HG03460 (cell line): ENCODE data around the gene SNX1.
"Not testable (repeated sequence)": the region's sequence is repeated elsewhere in the genome, so short reads cannot be mapped to it uniquely, and the experiment has no call there.

Source experiments
- ATAC-seq: cut with Tn5 transposase; IDR thresholded peaks from one replicate; pipeline ENCODE4 v1.9.1; 2021; ENCODE audit not compliant: unreplicated experiment

Gene SNX1

DNA sequence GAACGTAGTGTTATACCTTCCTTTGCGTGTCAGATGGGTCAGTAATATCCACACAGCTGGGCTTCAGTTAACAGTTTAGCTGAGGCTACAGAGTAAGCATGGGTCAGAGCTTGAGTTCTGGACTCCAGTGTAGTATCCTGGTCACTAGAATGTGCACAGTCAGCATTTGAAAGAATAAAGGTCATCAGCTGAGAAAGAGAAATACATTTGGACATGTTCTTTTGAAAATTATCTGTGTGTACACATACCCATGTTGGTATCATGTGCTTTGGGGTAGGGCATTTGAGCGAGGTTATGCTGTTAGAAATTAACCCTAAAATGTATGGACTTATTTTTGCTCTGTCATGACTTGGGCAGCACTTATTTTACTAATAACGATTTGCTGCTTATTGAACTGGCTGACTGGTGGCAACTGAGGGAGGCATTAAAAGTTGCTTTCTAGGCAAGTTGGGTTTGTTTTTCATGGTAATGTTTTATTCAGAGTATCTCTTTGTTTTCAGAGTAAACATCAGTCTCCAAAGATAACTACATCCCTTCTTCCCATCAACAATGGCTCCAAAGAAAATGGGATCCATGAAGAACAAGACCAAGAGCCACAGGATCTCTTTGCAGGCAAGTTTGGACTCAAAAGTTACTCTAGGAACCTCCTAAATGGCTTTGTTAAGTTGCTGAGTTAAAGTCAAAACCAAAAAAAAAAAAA is 16.4 kb downstream of the SNX1 start:
- no peak for ATAC-seq

DNA sequence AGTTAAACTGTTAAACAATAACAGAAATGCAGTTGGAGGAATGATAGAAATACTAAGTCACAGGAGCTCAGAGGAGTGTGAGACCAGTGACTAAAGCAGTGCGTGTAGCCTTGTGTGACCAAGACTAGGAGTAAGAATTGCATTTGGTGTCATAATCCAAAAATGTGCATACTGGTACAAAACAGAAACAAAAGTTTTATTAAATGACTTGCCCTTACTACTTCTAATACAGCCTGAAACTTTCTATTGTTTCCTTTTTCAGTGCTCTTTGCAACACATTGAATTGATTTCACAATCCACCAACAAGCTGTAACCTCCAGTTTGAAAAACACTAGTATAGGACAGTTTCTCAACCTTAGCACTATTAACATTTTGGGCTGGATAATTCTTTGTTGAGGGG is 17.1 kb downstream of the SNX1 start:
- no peak for ATAC-seq

DNA sequence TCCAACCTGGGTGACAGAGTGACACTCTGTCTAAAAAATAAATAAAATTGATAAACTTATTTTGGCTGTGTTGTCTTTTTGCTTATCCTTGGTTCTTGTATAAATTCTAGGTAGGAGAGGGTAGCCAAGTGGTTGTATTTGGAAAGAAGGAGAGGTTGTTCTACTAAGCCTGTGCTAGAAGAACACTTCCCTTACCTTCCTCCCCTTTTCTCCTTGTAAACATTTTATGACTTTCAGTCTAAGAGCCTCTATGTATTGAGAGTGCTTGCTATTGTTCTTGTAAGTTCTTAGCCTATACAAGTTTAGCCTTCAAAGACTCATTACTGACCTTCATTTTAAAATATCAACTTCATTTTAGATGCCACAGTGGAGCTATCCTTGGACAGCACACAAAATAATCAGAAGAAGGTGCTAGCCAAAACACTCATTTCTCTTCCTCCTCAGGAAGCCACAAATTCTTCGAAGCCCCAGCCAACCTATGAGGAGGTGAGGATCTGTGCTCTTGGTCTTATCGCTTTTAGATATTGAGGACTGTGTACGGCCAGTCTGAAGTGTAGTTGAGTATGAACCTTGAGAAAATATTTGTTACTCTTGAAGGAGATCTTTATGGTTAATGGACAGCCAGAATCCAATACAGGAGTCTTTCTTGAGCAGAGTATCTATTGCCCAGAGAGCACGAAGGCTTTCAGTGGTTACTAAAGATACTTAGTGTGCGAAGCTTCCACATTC is 22.1 kb downstream of the SNX1 start:
- no peak for ATAC-seq

DNA sequence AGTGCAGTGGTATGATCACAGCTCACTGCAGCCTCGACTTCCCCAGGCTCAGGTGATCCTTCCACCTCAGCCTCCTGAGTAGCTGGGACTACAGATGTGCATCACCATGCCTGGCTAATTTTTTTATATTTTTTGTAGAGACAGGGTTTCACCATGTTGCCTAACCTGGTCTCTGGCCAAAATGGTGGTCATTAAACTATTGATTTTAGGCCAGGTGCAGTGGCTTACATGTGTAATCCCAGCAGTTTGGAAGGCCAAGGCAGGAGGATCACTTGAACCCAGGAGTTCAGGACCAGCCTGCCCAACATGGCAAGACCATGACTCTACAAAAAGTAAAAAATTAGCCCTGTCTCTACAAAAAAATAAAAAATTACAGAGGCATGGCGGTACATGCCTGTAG is 24.5 kb downstream of the SNX1 start:
- ATAC-seq: not testable (repeated sequence)

DNA sequence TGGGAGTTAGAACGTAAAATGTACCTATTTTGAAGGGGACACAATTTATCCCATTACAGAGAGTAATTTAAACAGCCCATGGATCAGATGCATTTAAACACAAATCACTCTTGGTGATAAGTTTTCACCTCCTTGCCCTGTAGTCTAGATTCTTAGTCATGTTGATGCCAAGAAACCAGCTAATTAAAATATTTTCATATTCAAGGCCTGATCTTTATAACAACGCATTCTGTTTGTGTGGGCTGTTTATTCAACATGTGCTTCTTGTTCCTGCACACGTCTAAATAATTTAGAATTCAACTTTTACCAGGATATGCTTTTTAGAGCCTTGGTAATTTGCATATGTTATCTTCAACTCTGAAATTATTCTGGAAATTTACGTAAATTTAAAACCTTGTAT is 25.8 kb downstream of the SNX1 start:
- no peak for ATAC-seq

DNA sequence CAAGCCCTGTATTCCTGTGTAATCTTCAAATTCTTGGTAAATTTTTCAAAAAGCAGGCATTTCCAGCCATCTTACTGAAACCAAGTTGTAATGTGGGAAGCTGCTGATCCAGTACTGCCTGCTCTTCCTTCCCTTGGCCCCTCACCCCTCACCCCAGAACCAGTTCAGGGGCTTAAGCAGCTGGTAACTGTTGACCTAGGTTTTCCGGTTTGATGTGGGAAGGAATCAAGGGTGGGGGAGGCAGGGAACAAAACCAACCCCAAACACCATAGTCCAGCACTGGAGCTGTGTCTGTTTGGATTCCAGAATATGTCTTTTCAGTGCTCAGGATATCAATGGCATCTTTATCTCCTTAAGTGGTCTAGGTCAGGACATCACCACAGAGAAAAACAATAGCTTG is 26.7 kb downstream of the SNX1 start:
- no peak for ATAC-seq

DNA sequence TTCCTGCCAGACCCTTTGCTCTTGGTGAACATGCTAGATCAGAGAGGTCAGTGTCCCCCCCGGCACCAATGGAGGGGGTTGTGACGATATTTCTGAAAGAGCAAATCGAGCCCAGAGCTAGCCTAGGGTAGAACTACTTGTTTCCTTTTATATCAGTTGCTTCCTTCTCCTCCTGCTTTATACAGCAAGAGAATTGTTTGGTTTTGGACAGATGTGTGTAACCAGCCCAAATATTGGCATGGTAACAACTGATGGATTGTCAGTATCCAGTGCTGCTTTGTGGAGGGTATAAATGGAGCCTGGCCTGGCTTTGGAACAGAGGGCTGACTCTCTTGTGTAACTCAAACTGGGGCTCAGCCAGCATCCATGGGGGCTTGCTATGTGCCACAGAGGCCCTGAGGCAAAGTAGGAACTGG is 27.2 kb downstream of the SNX1 start:
- no peak for ATAC-seq

DNA sequence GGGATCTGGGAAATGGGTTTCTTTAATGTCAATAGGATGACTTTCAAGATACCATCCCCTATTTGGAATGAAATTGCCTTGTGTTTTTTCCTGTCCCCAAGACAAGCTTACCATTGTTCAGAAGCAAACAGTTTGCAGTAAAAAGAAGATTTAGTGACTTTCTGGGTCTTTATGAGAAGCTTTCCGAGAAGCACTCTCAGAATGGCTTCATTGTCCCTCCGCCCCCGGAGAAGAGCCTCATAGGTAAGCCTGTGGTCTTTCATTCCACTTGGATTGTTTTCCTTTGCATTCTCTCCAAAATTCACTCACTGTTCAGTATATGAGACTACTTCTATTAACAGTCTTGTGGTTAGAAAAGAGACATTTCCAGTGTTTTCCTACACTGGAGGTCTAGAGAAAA is 30.2 kb downstream of the SNX1 start:
- no peak for ATAC-seq

DNA sequence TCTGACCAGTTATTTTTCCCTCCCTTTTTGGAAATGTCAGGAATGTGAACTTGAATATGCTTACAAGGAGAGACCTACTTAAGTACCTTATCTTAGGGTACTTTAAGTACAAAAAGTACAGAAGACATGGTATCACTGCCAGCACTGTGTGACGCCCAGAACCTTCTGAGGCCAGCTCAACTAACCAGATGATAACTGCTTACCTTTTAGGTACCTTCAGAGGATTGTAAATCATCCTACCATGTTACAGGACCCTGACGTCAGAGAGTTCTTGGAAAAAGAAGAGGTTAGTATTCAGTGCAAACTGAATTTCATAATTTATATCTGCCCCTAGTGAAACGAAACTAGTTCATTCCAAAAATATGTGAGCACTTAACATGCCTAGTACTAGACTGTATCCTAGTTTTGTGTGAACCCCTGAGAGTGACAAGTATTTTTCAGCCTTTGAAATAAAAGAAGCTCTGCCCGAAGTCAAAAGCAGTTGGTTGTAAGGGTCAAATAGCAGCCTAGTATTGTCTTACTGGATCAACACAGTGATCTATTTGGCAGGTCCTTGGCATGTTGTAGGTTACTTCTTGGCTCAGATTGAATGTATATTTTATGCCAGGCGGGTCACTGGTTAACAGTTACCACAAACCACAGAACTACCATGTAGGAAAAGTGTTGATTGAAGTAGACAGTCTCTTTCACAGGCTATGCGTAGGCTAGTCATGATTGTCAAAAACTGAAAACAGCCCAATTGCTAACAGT is 31.9 kb downstream of the SNX1 start:
- ATAC-seq: no peak

DNA sequence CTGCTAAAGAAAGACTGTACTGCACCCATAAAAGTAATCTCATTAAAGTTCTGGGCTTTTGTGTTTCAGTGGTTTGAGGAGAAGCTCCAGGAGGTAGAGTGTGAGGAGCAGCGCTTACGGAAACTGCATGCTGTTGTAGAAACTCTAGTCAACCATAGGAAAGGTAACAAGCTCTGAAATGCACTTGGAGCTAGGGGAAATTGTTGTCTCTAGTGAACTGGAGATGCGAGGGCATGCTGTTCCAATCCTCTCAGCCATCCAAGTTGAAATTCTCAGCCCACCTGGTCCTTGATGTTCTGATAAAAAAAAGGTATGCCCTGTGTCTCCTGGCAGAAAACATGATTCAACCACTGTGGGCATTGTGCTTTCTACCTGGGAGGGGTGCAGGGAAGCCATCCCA is 34.4 kb downstream of the SNX1 start:
- ATAC-seq: no peak

DNA sequence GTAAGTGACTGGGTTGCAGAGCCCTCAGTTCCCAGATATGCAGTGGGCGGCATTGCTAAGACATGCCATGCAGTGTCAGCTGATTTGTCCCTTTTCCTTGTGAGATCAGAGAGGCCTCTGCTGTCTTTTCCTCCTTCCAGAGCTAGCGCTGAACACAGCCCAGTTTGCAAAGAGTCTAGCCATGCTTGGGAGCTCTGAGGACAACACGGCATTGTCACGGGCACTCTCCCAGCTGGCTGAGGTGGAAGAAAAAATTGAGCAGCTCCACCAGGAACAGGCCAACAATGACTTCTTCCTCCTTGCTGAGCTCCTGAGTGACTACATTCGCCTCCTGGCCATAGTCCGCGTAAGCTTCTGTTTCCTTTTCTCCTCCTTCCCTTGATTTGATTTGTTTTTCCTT is 35.8 kb downstream of the SNX1 start:
- ATAC-seq: no peak

DNA sequence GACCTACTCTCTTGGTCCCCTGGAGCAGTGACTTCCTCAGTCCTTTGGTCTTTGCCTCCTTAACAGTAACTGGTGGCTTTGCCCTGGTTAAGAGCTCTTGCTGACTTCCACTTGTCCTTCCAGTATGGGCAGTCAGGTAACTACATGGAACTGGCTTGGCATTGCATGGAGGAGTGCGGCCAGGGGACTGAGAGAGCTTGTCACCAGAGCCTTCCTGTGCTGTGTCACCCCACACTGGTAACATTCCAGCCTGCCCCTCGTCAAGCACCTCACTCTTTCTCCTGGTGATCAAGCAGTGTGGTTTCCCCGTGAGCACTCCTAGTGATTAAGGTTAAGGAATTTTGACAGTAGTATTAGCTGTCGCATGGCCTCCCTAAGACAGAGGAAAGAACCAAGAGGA is 36.4 kb downstream of the SNX1 start:
- no peak for ATAC-seq

DNA sequence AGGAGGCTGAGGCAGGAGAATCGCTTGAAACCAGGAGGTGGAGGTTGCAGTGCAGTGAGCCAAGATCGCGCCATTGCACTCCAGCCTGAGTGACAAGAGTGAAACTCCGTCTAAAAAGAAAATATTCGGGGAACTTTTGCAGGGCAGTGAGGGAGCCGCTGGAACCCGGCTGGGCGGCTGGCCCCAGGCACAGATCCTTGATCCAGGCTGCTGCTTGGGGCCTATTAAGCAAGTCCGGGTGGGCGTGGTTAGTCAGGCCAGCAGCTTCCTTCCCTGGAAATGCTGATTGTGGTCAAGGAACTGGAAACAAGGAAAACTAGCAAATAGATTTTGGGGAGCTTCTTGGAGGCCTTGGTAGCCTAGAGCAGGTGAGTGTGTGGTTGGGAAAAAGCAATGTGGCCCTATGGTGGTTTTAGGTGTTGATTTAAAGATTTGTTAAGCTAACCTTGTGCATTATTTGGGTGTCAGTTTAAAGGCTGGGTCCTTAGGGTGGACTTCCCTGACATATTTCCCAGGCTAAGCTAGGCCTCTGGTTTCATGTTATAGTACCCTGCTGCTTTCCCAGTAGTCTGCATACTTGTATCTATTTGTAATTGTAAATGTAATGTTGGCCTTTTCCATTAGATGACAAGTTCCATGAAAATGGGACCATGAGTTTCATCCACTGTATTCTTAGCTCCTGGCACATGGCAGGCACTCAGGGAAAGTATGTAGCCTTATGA is 38.0 kb downstream of the SNX1 start:
- ATAC-seq: no peak

DNA sequence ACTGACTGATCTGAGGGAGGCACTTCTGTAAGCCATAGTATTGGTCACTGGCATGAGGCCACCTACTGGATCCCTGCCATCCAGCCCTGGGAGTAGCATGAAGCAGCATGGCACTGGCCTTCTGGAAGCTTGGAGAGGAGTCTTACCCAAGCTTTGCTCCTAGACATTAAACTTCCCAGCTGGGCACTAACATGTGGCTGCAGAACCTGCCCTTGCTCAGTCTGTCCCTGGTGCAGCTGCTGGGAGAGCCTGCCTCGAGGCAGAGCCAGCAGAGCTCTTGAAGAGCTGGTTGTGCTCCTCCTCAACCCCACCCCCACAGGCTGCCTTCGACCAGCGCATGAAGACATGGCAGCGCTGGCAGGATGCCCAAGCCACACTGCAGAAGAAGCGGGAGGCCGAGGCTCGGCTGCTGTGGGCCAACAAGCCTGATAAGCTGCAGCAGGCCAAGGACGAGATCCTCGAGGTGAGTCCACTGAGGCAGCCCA is 38.6 kb downstream of the SNX1 start:
- no peak for ATAC-seq

DNA sequence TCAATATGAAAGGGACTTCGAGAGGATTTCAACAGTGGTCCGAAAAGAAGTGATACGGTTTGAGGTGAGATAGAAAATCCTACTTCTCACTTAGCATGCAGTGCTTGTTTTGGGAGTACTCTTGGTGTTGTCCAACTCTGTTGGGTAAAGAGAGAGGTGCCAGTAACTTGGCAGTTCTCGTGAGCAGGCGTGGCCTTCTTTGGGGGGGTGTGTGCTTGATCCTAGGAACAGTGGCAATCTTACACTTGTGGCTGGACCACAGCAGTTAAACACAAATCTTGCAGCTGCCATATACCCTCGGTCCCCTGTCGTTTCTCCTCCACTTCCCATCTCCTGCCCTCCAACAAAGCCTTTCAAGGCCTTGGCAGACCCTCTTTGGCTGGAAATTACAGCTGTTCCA is 40.6 kb downstream of the SNX1 start:
- ATAC-seq: no peak

DNA sequence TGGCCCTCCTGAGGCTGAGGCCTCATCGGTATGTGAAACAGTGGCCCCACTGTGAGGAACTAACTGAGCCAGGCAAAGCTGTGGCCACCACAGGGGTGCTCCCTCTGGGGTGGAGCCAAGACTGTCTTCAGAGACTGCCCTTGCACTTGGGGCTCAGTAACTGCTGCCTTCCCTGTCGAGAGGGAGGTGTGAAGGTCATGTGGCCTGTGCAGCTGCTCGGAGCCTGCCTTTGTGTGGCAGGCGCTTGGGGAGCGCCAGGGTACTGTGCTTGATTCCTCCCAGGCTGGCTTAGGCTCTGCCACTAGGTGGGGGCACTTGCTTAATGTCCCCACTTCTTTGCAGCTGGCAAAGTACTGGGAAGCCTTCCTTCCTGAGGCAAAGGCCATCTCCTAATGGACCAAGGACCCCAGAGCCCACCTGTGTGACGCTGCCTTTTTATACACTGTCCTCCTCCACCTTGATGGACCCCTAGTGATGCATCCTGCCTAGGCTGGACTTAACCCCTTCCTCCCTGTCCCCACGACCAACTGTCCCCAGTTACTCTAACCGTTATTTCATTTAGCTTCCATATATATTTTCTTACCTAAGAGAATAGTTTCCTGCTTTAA is 41.5 kb downstream of the SNX1 start:
- no peak for ATAC-seq

DNA sequence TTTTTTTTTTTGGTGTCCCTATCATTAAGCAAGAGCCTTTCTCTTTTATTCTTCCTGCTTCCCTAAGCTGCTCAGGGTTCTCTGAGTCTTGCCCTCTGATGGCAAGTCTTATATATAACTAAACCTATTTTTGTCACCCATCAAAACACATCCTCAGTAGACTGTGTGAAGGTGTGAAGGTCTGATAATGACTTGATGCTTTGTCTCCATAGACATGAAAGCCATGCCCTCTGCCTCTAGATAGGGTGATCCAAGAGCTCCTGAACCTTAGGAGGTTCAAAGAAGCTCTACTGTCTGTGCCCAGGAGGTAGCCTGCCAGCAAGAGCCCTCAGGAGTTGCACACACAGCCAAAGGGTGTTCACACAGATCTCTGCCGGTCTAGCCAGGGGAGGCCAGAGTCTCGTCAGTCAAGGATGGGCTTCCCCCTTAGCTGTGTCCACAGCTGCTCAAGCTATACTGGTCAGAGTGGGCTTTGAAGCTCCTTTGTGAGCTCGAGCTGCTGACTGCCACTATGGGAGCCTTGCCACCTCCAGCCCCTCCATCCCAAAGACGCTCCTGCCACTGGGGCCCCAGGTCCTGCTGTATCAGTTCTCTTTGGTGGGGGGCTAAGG is 42.7 kb downstream of the SNX1 start:
- no peak for ATAC-seq

DNA sequence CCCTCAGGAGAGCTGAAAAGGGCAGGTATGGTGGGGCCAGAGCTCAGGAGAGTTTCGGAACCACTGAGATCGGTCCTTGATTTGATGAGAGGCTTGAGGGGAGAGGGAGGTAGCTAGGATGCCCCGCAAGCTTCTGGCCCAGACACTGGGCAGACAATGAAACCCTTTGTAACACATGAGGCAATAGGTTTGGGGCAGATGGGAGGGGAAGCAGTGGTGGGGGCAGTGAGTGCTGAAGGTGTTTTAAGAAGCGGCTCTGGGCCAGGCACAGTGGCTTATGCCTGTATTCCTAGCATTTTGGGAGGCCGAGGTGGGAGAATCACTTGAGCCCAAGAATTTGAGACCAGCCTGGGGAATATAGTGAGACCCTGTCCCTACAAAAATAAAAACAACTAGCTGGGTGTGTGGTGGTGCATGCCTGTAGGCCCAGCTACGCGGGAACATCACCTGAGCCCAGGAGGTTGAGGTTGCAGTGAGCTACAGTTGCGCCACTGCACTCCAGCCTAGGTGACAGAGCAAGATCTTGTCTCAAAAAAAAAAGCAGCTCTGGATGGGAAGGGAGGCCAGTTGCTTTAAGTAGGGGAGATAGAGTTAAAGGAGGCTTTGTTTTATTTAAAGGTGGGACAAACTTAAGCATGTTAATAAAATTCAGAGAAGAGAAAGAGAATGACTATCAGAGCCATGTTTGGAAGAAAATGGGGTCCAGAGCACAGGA is 46.2 kb downstream of the SNX1 start:
- ATAC-seq: no peak

DNA sequence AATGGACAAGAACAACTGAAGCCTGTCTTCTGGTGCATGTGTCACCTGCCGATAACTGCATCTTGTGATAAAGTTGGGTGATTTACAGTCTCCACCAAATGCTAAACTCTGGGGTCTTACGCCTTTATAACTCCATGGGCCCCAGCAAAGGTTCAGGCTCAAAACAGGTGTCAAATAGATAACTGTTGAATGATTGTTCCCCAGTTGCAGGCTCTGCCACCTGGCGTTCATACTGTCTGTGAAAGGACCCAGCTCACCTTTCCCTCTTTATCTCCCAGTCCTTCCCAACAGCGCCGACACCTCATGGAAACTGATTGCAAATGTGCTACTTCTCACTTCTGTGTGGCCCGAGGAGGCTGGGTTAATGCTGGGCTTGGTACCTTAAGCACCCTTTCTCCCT is 47.5 kb downstream of the SNX1 start:
- no peak for ATAC-seq

DNA sequence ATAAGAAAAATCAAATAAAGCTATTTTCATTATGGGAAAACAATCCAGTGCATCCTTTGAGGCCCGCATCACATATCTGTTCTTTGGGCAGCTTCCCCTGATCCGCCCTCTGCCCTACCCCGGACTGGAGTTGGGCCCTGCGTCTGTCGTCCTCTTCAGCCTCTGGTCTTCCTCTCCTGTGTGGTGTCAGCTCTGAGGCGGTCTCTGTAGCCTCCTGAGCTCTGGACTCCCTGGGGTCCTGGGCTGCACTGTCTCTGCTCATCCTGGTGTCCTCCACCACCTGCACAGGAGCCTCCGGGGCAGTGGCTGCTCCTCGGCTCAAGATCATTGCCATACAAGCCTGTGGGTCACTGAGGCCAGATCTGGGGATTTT is 48.4 kb downstream of the SNX1 start:
- peak; percentile 7 for ATAC-seq
